OCI-LY3 (cell line): Measurements from ENCODE around the gene ADAP1.
"Not testable (repeated sequence)": the region's sequence is repeated elsewhere in the genome, so short reads cannot be mapped to it uniquely, and the experiment has no call there.

Experiments used
- H2AFZ ChIP-seq: fragments of 200-600, 300-600 bp; shearing (Covaris generic); 2 replicates; pipeline ENCODE4 v1.6.0; 2014; ENCODE audit warnings: antibody characterized with exemption, low read depth, low read length
- H3K27ac ChIP-seq: fragments of 200-600, 300-600 bp; sonication (generic); 2 replicates; pipeline ENCODE4 v1.5.1; 2014; ENCODE audit warnings: mild to moderate bottlenecking, low read length, moderate library complexity, mixed read lengths
- H3K27me3 ChIP-seq: fragments of 200-600, 300-600 bp; sonication (generic); 2 replicates; pipeline ENCODE4 v1.6.1; 2014; ENCODE audit warnings: low read depth, low read length, mixed read lengths
- H3K36me3 ChIP-seq: fragments of 200-600, 300-600 bp; sonication (generic); replicated peaks from 2 replicates; pipeline ENCODE3; 2014; ENCODE audit warnings: low read depth, low read length, mixed read lengths
- H3K4me1 ChIP-seq: fragments of 300-600, 200-600 bp; sonication (generic); 2 replicates; pipeline ENCODE4 v1.6.1; 2014; ENCODE audit warnings: low read length, mixed read lengths
- H3K4me2 ChIP-seq: fragments of 200-600, 300-600 bp; sonication (generic); 2 replicates; pipeline ENCODE4 v1.6.1; 2014; ENCODE audit warnings: low read length, mixed read lengths
- H3K4me3 ChIP-seq: fragments of 300-600, 200-600 bp; sonication (generic); 2 replicates; pipeline ENCODE4 v1.5.1; 2014; ENCODE audit warnings: antibody characterized with exemption, mild to moderate bottlenecking, low read length, moderate library complexity
- H3K79me2 ChIP-seq: fragments of 300-600, 200-600 bp; shearing (Covaris generic); 2 replicates; pipeline ENCODE4 v1.6.1; 2014; ENCODE audit warnings: mild to moderate bottlenecking, low read length, mixed read lengths
- H3K9ac ChIP-seq: fragments of 300-600, 200-600 bp; shearing (Covaris generic); 2 replicates; pipeline ENCODE4 v1.6.0; 2014; ENCODE audit warnings: mild to moderate bottlenecking, low read length, moderate library complexity
- H3K9me3 ChIP-seq: fragments of 200-600, 300-600 bp; shearing (Covaris generic); 2 replicates; pipeline ENCODE4 v1.6.1; 2014; ENCODE audit warnings: low read length, mixed read lengths; ENCODE audit not compliant: insufficient read depth
- H4K20me1 ChIP-seq: fragments of 200-600, 300-600 bp; sonication (generic); 2 replicates; pipeline ENCODE4 v1.6.1; 2016; ENCODE audit warnings: low read length, mixed read lengths; ENCODE audit not compliant: insufficient read depth
- CTCF ChIP-seq: fragments of 200-600, 300-600 bp; sonication (generic); IDR thresholded peaks from 2 replicates; pipeline ENCODE4 v1.5.1; 2014; ENCODE audit warnings: antibody characterized with exemption, low read length, low read depth
- EZH2phosphoT487 ChIP-seq: fragments of 200-600 bp; shearing (Covaris generic); IDR thresholded peaks from 2 replicates; pipeline ENCODE4 v1.6.1; 2018; ENCODE audit warnings: antibody characterized with exemption, mixed run types, low read depth

Gene ADAP1

DNA sequence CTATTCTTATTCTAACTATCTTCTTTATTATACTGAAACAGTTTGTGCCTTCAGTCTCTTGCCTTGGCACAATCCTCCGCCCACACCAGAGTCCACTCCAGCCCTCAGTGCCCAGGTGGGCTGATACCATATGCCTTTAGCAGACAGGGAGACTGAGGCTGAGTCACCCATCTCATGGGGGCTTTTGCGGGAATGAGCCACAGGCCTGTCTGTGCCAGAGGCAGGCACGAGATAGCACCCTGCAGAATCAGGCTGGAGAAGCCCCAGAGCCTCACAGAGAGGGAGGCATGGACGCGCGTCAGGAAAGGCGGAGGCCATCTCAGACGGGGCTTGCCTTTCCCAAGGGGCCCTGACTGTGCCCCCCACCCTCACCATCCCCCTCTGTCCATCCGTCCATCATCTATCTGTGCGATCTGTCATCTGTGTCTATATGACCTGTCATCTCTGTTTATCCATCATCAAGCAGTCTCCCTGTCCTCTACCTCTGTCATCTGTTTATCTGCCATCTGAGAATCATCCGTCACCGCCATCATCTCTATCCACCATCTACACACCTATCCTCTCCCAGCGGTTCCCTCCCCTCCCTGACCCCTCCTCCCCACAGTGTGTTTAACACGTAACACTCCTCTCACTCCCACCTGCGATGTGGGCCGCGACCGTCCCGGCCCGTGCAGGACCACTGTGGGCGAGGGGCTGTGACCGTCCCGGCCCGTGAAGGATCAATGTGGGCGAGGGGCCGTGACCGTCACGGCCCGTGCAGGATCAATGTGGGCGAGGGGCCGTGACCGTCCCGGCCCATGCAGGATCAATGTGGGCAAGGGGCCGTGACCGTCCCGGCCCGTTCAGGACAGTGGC, 7.3 kb upstream of the ADAP1 start:
- no peak overlapping the region for H2AFZ ChIP-seq
- no peaks in the 10 kb centered on the region for H4K20me1 ChIP-seq
- H3K27ac ChIP-seq = no peak overlapping the region
- TF ChIP-seq EZH2phosphoT487 (no peak), CTCF (no peak)
- peaks cover 4% of the 10 kb centered on the region for H3K36me3 ChIP-seq
- H3K27me3 ChIP-seq = no peaks in the 10 kb centered on the region
- H3K9ac ChIP-seq = no peak overlapping the region
- no peak overlapping the region for H3K4me3 ChIP-seq
- H3K4me2 ChIP-seq = no peak overlapping the region
- H3K9me3 ChIP-seq = no peaks in the 10 kb centered on the region
- H3K79me2 ChIP-seq = no peaks in the 10 kb centered on the region
- peaks cover 24% of the 10 kb centered on the region; the same call in 1 of the 2 replicates for H3K4me1 ChIP-seq

DNA sequence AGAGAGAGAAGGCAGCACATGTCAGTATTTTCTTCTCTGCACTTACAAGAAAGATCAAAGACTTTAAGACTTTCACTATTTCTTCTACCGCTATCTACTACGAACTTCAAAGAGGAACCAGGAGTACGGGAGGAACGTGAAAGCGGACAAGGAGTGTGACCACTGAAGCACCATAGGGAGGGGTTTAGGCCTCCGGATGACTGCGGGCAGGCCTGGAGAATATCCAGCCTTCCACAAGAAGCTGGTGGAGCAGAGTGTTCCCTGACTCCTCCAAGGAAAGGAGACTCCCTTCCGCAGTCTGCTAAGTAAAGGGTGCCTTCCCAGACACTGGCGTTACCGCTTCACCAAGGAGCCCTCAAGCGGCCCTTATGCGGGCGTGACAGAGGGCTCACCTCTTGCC, 6.5 kb upstream of the ADAP1 start:
- not testable (repeated sequence) for H4K20me1 ChIP-seq, H2AFZ ChIP-seq, H3K27ac ChIP-seq, H3K27me3 ChIP-seq, H3K9me3 ChIP-seq, H3K79me2 ChIP-seq, H3K36me3 ChIP-seq, H3K9ac ChIP-seq
- H3K4me2 ChIP-seq = peak overlapping the region; percentile 52
- H3K4me1 ChIP-seq = peaks cover 24% of the 10 kb centered on the region; the same call in 1 of the 2 replicates
- 0 out of 2 replicates have a peak overlapping the region, but pooled peaks have one; percentile 38 for H3K4me3 ChIP-seq

DNA sequence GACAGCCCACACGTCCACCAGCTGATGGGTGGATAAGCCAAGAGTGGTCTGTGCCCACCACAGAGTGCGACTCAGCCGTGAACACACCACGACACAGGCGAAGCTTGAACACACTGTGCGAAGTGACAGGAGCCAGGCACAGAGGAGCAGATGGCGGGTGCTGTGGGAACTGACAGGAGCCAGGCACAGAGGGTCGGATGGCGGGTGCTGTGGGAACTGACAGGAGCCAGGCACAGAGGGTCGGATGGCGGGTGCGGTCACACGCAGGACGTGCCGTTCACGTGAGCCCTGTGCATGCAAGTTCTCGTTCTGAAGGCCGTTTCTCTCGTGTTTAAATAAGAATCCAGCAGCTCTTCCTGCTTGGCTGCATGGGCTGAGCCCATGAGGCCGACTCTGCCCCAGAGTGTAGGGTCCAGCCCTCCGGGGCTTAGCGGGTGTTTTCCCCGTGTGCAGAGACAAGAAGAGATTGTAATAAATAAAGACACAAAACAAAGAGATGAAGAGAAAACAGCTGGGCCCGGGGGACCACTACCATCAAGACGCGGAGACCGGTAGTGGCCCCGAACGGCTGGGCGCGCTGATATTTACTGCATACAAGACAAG, 5.9 kb upstream of the ADAP1 start:
- Histone ChIP-seq H3K27ac (peak overlapping the region; percentile 41; the same call in 1 of the 2 replicates), H3K9me3 (no peaks in the 10 kb centered on the region), H3K27me3 (peaks cover 6% of the 10 kb centered on the region), H4K20me1 (no peaks in the 10 kb centered on the region), H3K9ac (no peak overlapping the region), H3K4me1 (peaks cover 24% of the 10 kb centered on the region; the same call in 1 of the 2 replicates), H3K79me2 (no peaks in the 10 kb centered on the region), H3K4me2 (peak overlapping the region; percentile 52), H3K4me3 (peak overlapping the region; percentile 38), H3K36me3 (no peaks in the 10 kb centered on the region), H2AFZ (no peak overlapping the region)
- TF ChIP-seq EZH2phosphoT487 (no peak), CTCF (no peak)

DNA sequence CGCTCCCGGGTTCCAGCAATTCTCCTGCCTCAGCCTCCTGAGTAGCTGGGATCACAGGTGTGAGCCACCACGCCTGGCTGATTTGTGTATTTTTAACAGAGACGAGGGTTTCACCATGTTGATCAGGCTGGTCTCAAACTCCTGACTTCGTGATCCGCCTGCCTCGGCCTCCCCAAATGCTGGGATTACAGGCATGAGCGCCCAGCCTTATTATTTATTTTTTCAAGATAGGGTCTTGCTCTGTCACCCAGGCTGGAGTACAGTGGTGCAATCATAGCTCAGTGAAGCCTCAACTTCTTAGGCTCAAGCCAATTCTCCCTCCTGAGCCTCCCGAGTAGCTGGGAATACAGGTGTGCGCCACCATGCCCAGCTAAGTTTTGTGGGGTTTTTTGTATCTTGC, 5.3 kb upstream of the ADAP1 start:
- not testable (repeated sequence) for H3K9ac ChIP-seq, H3K4me3 ChIP-seq, H3K79me2 ChIP-seq, H3K27ac ChIP-seq, H4K20me1 ChIP-seq, H3K27me3 ChIP-seq, H2AFZ ChIP-seq, H3K9me3 ChIP-seq, H3K36me3 ChIP-seq
- Histone ChIP-seq H3K4me1 (peaks cover 24% of the 10 kb centered on the region; the same call in 1 of the 2 replicates), H3K4me2 (peak overlapping the region; percentile 52; the same call in 1 of the 2 replicates)

DNA sequence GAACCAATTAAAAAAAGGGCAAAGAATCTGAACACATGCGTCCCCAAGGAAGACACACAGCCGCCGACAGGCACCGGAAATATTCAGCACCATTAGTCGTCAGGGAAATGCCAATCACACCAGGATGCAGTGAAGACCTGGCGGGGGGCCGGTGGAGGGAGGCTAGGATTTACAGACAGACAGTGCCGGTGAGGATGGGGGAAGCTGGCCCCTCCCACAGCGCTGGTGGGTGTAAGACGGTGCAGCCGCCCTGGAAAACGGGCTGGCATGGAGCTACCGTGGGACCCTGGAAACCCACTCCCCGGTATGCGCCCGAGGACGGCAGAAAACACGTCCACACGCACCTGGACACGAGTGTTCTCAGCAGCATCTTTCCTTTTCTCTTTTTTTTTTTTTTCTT, 4.8 kb upstream of the ADAP1 start:
- no peak overlapping the region for H2AFZ ChIP-seq
- H3K79me2 ChIP-seq = no peaks in the 10 kb centered on the region
- no peaks in the 10 kb centered on the region for H3K36me3 ChIP-seq
- H3K4me1 ChIP-seq = peaks cover 24% of the 10 kb centered on the region; the same call in 1 of the 2 replicates
- H4K20me1 ChIP-seq = no peaks in the 10 kb centered on the region
- H3K27me3 ChIP-seq = peaks cover 10% of the 10 kb centered on the region
- no peak overlapping the region for H3K9ac ChIP-seq
- no peak overlapping the region for H3K27ac ChIP-seq
- no peaks in the 10 kb centered on the region for H3K9me3 ChIP-seq
- H3K4me2 ChIP-seq = no peak overlapping the region
- no peak for TF ChIP-seq EZH2phosphoT487
- TF ChIP-seq CTCF = no peak
- H3K4me3 ChIP-seq = no peak overlapping the region
